ENCODE measurements around the gene MAPK14.

DNA sequence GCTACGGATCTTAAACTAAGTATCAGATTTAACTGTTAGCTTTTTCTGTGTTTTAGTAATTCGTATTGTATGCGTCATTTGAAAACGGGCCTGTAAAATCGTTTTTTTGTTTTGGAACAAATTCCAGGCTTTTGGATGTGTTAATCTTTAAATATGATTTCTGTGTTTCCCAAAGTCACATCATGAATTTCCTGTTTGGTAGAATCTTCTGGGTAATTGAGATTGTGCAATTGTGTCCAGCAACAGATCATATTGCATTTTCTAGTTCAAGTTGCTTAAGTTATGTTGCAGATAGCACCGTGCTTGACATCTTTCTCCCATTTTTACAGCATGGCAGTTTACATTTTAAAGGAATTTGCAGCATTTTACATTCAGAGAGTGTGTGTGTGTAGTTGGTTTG lies 1.9 kb downstream of the MAPK14 start:
- TF ChIP-seq, protein P1, sequence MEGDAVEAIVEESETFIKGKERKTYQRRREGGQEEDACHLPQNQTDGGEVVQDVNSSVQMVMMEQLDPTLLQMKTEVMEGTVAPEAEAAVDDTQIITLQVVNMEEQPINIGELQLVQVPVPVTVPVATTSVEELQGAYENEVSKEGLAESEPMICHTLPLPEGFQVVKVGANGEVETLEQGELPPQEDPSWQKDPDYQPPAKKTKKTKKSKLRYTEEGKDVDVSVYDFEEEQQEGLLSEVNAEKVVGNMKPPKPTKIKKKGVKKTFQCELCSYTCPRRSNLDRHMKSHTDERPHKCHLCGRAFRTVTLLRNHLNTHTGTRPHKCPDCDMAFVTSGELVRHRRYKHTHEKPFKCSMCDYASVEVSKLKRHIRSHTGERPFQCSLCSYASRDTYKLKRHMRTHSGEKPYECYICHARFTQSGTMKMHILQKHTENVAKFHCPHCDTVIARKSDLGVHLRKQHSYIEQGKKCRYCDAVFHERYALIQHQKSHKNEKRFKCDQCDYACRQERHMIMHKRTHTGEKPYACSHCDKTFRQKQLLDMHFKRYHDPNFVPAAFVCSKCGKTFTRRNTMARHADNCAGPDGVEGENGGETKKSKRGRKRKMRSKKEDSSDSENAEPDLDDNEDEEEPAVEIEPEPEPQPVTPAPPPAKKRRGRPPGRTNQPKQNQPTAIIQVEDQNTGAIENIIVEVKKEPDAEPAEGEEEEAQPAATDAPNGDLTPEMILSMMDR (conservative IDR thresholded peaks at IDR 0.05; ENCODE audit: low read depth, low read length), result no peak
- TF ChIP-seq RAD21 (IDR thresholded peaks at IDR 0.05; ENCODE audit: low read length), result no peak
- TF ChIP-seq RCOR1 (IDR thresholded peaks at IDR 0.05; ENCODE audit: insufficient replicate concordance, low read length), result no peak
- TF ChIP-seq MAFK (IDR thresholded peaks at IDR 0.05; ENCODE audit: low read depth, low read length), result no peak
- no peak for TF ChIP-seq RFX5 (IDR thresholded peaks at IDR 0.05; ENCODE audit: low read depth, low read length)
- no peak for TF ChIP-seq POLR2A (IDR thresholded peaks at IDR 0.05; ENCODE audit: low read depth, low read length)
- TF ChIP-seq, protein P2, sequence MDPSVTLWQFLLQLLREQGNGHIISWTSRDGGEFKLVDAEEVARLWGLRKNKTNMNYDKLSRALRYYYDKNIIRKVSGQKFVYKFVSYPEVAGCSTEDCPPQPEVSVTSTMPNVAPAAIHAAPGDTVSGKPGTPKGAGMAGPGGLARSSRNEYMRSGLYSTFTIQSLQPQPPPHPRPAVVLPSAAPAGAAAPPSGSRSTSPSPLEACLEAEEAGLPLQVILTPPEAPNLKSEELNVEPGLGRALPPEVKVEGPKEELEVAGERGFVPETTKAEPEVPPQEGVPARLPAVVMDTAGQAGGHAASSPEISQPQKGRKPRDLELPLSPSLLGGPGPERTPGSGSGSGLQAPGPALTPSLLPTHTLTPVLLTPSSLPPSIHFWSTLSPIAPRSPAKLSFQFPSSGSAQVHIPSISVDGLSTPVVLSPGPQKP (IDR thresholded peaks at IDR 0.05; ENCODE audit: borderline replicate concordance, low read depth, low read length), result no peak
- TF ChIP-seq SMC3 (IDR thresholded peaks at IDR 0.05; ENCODE audit: low read depth, low read length), result no peak
- TF ChIP-seq MAZ (IDR thresholded peaks at IDR 0.05; ENCODE audit: borderline replicate concordance, low read depth, low read length), result no peak
